Measurements from ENCODE around the gene PEX13.
"Not testable (repeated sequence)": the region's sequence is repeated elsewhere in the genome, so short reads cannot be mapped to it uniquely, and the experiment has no call there.

The PEX13 gene

DNA sequence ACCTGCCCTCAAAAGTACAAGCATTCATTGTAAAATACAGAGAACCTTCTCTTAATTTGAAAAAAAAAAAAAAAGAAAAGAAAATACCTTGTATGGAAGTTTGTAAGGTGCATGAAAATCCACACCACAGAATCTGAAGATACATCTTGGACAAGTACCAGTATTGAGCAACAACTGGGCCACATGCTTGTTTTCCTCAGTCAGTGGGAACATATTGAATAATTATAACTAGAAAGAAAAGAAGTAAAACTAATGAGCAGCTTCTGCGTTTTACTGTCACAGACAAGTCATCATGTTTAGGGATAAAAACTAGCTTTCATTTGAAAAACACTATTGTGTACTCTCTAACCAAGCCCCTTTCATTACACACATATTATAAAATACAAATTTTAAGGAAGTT is 5.8 kb upstream of the PEX13 start:
- 0 out of 2 replicates have a peak, but pooled peaks cover 8% of the 10 kb centered on the region for H3K79me2 ChIP-seq (ENCODE audit: insufficient read depth, low read depth)
- H4K20me1 ChIP-seq (ENCODE audit: insufficient read depth): no peaks in the 10 kb centered on the region
- no peak overlapping the region for H2AFZ ChIP-seq (ENCODE audit: low read depth)
- H3K36me3 ChIP-seq (ENCODE audit: insufficient read depth): no peaks in the 10 kb centered on the region
- no peak for TF ChIP-seq CTCF (conservative IDR thresholded peaks at IDR 0.05; ENCODE audit: low read depth, low read length)
- H3K4me1 ChIP-seq (ENCODE audit: low read depth, poor library complexity, severe bottlenecking): peaks cover 21% of the 10 kb centered on the region
- no peak overlapping the region for H3K27ac ChIP-seq
- no peaks in the 10 kb centered on the region for H3K27me3 ChIP-seq (ENCODE audit: insufficient read depth, low read depth)
- H3K4me3 ChIP-seq (IDR thresholded peaks at IDR 0.05; ENCODE audit: insufficient read depth, low read depth, low read length): no peak overlapping the region
- no peak overlapping the region for H3K9ac ChIP-seq
- H3K4me2 ChIP-seq: no peak overlapping the region

DNA sequence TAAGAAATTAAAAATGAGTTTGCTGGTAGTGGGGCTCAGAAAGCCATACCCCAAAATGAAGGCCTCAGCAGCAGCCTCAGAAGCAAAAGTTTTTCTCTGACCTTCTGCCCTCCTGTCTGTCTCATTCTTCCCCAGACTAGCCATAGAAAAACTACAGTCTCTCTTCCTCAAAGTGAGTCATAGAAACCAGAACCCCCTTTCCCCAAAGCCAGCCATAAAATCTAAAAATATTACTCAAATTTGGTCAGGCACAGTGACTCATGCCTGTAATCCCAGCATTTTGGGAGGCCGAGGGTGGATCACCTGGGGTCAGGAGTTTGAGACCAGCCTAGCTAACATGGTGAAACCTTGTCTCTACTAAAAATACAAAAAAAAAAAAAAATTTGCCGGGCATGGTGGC is 5.2 kb upstream of the PEX13 start:
- H3K4me2 ChIP-seq, H3K27ac ChIP-seq: not testable (repeated sequence)

GRCh38 chr2:61013382-61013781 is 4.1 kb upstream of the PEX13 start:
- Histone ChIP-seq H3K27me3 (ENCODE audit: insufficient read depth, low read depth) (no peaks in the 10 kb centered on the region), H3K4me3 (IDR thresholded peaks at IDR 0.05; ENCODE audit: insufficient read depth, low read depth, low read length) (no peak overlapping the region), H3K79me2 (ENCODE audit: insufficient read depth, low read depth) (peaks cover 17% of the 10 kb centered on the region; the same call in 1 of the 2 replicates), H3K36me3 (ENCODE audit: insufficient read depth) (no peaks in the 10 kb centered on the region), H3K9ac (no peak overlapping the region), H4K20me1 (ENCODE audit: insufficient read depth) (no peaks in the 10 kb centered on the region), H3K4me2 (no peak overlapping the region), H2AFZ (ENCODE audit: low read depth) (no peak overlapping the region), H3K27ac (no peak overlapping the region), H3K4me1 (ENCODE audit: low read depth, poor library complexity, severe bottlenecking) (peaks cover 21% of the 10 kb centered on the region)
- TF ChIP-seq CTCF (conservative IDR thresholded peaks at IDR 0.05; ENCODE audit: low read depth, low read length): no peak

More for the DNA sequence above, 5.2 kb upstream of the PEX13 start:
- H3K36me3 ChIP-seq (ENCODE audit: insufficient read depth); H3K9ac ChIP-seq; H3K4me3 ChIP-seq (IDR thresholded peaks at IDR 0.05; ENCODE audit: insufficient read depth, low read depth, low read length); H4K20me1 ChIP-seq (ENCODE audit: insufficient read depth); H2AFZ ChIP-seq (ENCODE audit: low read depth); H3K79me2 ChIP-seq (ENCODE audit: insufficient read depth, low read depth); H3K27me3 ChIP-seq (ENCODE audit: insufficient read depth, low read depth): not testable (repeated sequence)
- peaks cover 21% of the 10 kb centered on the region for H3K4me1 ChIP-seq (ENCODE audit: low read depth, poor library complexity, severe bottlenecking)

DNA sequence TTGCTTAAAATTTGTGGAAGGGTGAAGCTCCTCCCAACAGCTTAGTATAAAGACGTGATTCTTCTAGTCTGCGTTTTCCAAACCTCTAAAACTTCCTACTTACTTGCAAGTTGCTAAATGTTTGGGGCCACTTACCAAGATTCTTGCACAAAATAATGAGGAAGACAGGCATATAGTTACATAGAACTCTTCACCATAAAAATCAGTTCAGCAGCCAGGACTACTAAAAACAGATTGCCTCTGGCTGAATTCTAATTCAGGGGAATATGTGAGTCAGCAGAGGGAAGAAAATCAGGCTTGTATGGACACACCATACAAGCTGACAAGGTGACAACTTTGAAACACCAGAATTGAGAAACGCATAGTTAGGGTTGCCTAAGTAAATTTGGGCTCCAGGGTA is 2.8 kb upstream of the PEX13 start:
- H3K9ac ChIP-seq: no peak overlapping the region
- no peaks in the 10 kb centered on the region for H4K20me1 ChIP-seq (ENCODE audit: insufficient read depth)
- H3K4me3 ChIP-seq (IDR thresholded peaks at IDR 0.05; ENCODE audit: insufficient read depth, low read depth, low read length): no peak overlapping the region
- H3K27ac ChIP-seq: no peak overlapping the region
- TF ChIP-seq CTCF (conservative IDR thresholded peaks at IDR 0.05; ENCODE audit: low read depth, low read length): no peak
- peaks cover 32% of the 10 kb centered on the region for H3K4me1 ChIP-seq (ENCODE audit: low read depth, poor library complexity, severe bottlenecking)
- no peaks in the 10 kb centered on the region for H3K36me3 ChIP-seq (ENCODE audit: insufficient read depth)
- no peaks in the 10 kb centered on the region for H3K27me3 ChIP-seq (ENCODE audit: insufficient read depth, low read depth)
- H2AFZ ChIP-seq (ENCODE audit: low read depth): no peak overlapping the region
- H3K79me2 ChIP-seq (ENCODE audit: insufficient read depth, low read depth): peaks cover 31% of the 10 kb centered on the region
- no peak overlapping the region for H3K4me2 ChIP-seq

DNA sequence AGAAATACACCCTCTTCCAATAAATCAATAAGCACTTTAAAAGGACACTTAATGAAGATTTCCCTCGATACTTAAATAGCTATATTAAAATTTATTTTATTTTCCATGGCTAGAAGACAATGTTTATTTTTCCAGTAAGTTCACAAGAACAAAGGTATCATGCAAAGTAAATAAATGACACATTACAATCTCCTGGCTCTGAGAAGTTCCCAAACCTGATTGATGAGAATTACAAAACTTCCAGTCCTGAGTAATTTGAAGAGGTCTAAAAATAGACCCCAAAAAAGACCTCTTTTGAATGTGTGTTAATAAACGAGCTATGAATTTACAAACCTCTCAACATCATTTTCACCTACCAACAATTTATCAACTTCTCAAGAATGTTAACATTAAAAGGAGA is 1.5 kb upstream of the PEX13 start:
- H3K79me2 ChIP-seq (ENCODE audit: insufficient read depth, low read depth): peaks cover 43% of the 10 kb centered on the region
- peak overlapping the region; percentile 95 for H3K4me3 ChIP-seq (IDR thresholded peaks at IDR 0.05; ENCODE audit: insufficient read depth, low read depth, low read length)
- H3K4me2 ChIP-seq: peak overlapping the region; percentile 76
- H3K9ac ChIP-seq: peak overlapping the region; percentile 70; the same call in 1 of the 2 replicates
- no peak overlapping the region; the same call in 1 of the 2 replicates for H3K27ac ChIP-seq
- H4K20me1 ChIP-seq (ENCODE audit: insufficient read depth): no peaks in the 10 kb centered on the region
- H3K36me3 ChIP-seq (ENCODE audit: insufficient read depth): no peaks in the 10 kb centered on the region
- peaks cover 38% of the 10 kb centered on the region for H3K4me1 ChIP-seq (ENCODE audit: low read depth, poor library complexity, severe bottlenecking)
- peak overlapping the region; percentile 62 for H2AFZ ChIP-seq (ENCODE audit: low read depth)
- no peaks in the 10 kb centered on the region for H3K27me3 ChIP-seq (ENCODE audit: insufficient read depth, low read depth)
- no peak for TF ChIP-seq CTCF (conservative IDR thresholded peaks at IDR 0.05; ENCODE audit: low read depth, low read length)
